Activated naive CD4-positive, alpha-beta T cell treated with anti-CD3 and anti-CD28 coated beads for 36 hours (primary cell): Measurements from ENCODE around the gene HMGA1. TPM values are rescaled to one million over a fixed set of nuclear protein-coding genes. Genes with fewer than 3 reads are reported as not detected.

Experiments
- CTCF ChIA-PET: fragments of 350-600 bp; sonication (Branson Sonifier 250); formaldehyde crosslinking; loops from one replicate; lab custom pipeline; 2021; ENCODE audit warnings: antibody characterized with exemption; lab: Charles Lee
- DNase-seq: peaks from one replicate; pipeline ENCODE4 v3.0.0-alpha.2; 2020
- H3K27ac Mint-ChIP-seq: one replicate; pipeline ENCODE4 v1.8.0; 2021; ENCODE audit warnings: mild to moderate bottlenecking, mixed read lengths
- H3K27me3 Mint-ChIP-seq: one replicate; pipeline ENCODE4 v1.8.0; 2021; ENCODE audit warnings: low read depth, mixed read lengths
- H3K36me3 Mint-ChIP-seq: one replicate; pipeline ENCODE4 v1.8.0; 2021; ENCODE audit warnings: low read depth, mixed read lengths
- H3K4me1 Mint-ChIP-seq: one replicate; pipeline ENCODE4 v1.8.0; 2021; ENCODE audit warnings: low read depth, mixed read lengths
- H3K4me3 Mint-ChIP-seq: one replicate; pipeline ENCODE4 v1.8.0; 2021; ENCODE audit warnings: mild to moderate bottlenecking, moderate library complexity, mixed read lengths
- H3K9me3 Mint-ChIP-seq: one replicate; pipeline ENCODE4 v1.8.0; 2021; ENCODE audit warnings: mixed read lengths
- intact Hi-C: fragments of 100-400 bp; cut with micrococcal nuclease; formaldehyde crosslinking; loops from one replicate; pipeline ENCODE4 v1.15.1; 2023
- microRNA-seq: library from miRNA; unstranded; fragments of <30 nt; microRNA quantifications from one replicate; pipeline ENCODE4 v1.2.0, GENCODE V29; 2022; ENCODE audit warnings: borderline microRNAs expressed, borderline replicate concordance
- total RNA-seq, 2 experiments: library from RNA; stranded (reverse); gene quantifications; one replicate each; pipeline ENCODE4 v1.2.3, GENCODE V29; 2021

HMGA1 gene
- total RNA-seq, 2 experiments from 2014 or later = 705 to 712 TPM

DNA sequence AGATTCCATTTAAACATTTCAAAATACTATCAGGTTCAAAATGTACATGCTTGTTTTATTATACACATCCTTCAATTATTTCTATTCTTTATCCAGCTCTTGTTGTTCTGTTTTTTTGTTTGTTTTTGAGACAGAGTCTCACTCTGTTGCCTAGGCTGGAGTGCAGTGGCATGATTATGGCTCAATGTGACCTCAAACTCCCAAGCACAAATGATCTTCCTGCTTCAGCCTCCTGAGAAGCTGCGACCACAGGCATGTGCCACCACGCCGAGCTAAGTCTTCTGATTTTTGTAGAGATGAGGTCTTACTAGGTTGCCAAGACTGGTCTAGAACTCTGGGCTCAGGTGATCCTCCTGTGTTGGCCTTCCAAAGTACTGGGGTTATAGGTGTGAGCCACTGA lies 56.3 kb downstream of the HMGA1 start:
- H3K4me3 Mint-ChIP-seq = no peak overlapping the region
- no peaks in the 10 kb centered on the region for H3K9me3 Mint-ChIP-seq
- no peak overlapping the region for H3K27ac Mint-ChIP-seq
- peaks cover 23% of the 10 kb centered on the region for H3K4me1 Mint-ChIP-seq
- H3K36me3 Mint-ChIP-seq = peaks cover 29% of the 10 kb centered on the region
- CTCF ChIA-PET = no interaction called here
- H3K27me3 Mint-ChIP-seq = no peaks in the 10 kb centered on the region
- DNase-seq = no peak
- intact Hi-C loops = no loop called here

DNA sequence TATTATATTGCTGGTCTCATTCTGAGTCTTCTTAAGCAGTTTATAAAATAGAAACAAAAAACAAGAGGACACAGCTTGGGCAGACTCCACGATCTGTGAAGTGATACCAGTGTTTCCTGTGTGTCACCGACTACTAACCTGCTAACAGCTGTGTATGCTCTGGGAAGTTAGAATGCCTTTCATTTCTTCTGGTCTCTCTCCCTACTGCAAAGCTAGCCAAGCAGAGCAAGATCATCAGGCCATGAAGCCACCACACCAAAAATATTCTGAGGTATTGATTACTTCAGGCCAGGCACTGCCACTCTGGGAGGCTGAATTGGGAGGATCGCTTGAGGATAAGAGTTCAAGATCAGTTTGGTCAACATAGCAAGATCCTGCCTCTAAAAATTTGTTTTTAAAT lies 59.0 kb downstream of the HMGA1 start:
- Mint-ChIP-seq H3K27me3 (no peaks in the 10 kb centered on the region), H3K4me1 (peaks cover 9% of the 10 kb centered on the region), H3K9me3 (no peaks in the 10 kb centered on the region), H3K36me3 (peaks cover 21% of the 10 kb centered on the region), H3K27ac (peak overlapping the region; percentile 5), H3K4me3 (no peak overlapping the region)
- peak; percentile 34 for DNase-seq
- intact Hi-C loops = no loop called here
- CTCF ChIA-PET = no interaction called here

Small RNAs within 50 kb of the gene (microRNA-seq; reads per million reads assigned to microRNA genes)
- not detected for gene MIR6835

Other genes starting within 250 kb of the HMGA1 start
- under 1 TPM in 1 of 2 experiments, not detected in 1; 0.27 TPM for gene GRM4, start 90.8 kb upstream of the HMGA1 start, total RNA-seq
- 10 to 100 TPM; 11.7 to 13.8 TPM for gene SMIM29, start 12.1 kb downstream of the HMGA1 start, total RNA-seq
- gene NUDT3, start 155.8 kb downstream of the HMGA1 start, total RNA-seq = 10 to 100 TPM; 14.0 to 14.3 TPM
- gene RPS10, start 189.2 kb downstream of the HMGA1 start, total RNA-seq = 1,000 to 10,000 TPM; 2,718 to 2,727 TPM
- gene PACSIN1, start 229.2 kb downstream of the HMGA1 start, total RNA-seq = under 1 TPM; 0.07 to 0.15 TPM